WTC11 (cell line): ENCODE measurements around the gene NANP. TPM values are rescaled to one million over a fixed set of nuclear protein-coding genes. Genes with fewer than 3 reads are reported as not detected.

ENCODE experiments used
- ATAC-seq: fragments of 200-7000 bp; cut with Tn5 transposase; 2 replicates; pipeline ENCODE4 v1.10.0; 2021; ENCODE audit warnings: mild to moderate bottlenecking, moderate library complexity
- CTCF ChIA-PET: fragments of 300-600 bp; sonication (Branson Sonifier 250); formaldehyde crosslinking; loops from one replicate; lab custom pipeline; 2021; ENCODE audit warnings: antibody characterized with exemption; lab: Charles Lee
- POLR2A ChIA-PET: fragments of 350-600 bp; sonication (Branson Sonifier 250); formaldehyde crosslinking; loops from one replicate; lab custom pipeline; 2021; ENCODE audit warnings: antibody characterized with exemption; lab: Charles Lee
- DNase-seq: peaks from one replicate; pipeline ENCODE4 v3.0.0; 2021; ENCODE audit warnings: low spot score
- H3K27ac Mint-ChIP-seq: 2 replicates; pipeline ENCODE4 v1.8.0; 2021; ENCODE audit warnings: mixed read lengths
- H3K27me3 Mint-ChIP-seq: 2 replicates; pipeline ENCODE4 v1.8.0; 2021; ENCODE audit warnings: low read depth, mild to moderate bottlenecking, moderate library complexity, mixed read lengths
- H3K36me3 Mint-ChIP-seq: 2 replicates; pipeline ENCODE4 v1.8.0; 2021; ENCODE audit warnings: mixed read lengths
- H3K4me1 Mint-ChIP-seq: 2 replicates; pipeline ENCODE4 v1.8.0; 2022; ENCODE audit warnings: mixed read lengths
- H3K4me3 Mint-ChIP-seq: 2 replicates; pipeline ENCODE4 v1.8.0; 2021; ENCODE audit warnings: mild to moderate bottlenecking, moderate library complexity, mixed read lengths
- H3K9me3 Mint-ChIP-seq: 2 replicates; pipeline ENCODE4 v1.8.0; 2021; ENCODE audit warnings: mixed read lengths
- ARID4B ChIP-seq: sonication (generic); formaldehyde crosslinking; IDR thresholded peaks from 2 replicates; pipeline ENCODE4 v1.8.0; 2023; ENCODE audit warnings: missing genetic modification reagents, mild to moderate bottlenecking, borderline replicate concordance
- ATF6 ChIP-seq: sonication (generic); formaldehyde crosslinking; IDR thresholded peaks from 2 replicates; pipeline ENCODE4 v1.8.1; 2023; ENCODE audit warnings: mild to moderate bottlenecking, missing genetic modification reagents
- ERG ChIP-seq: fragments of 250-450 bp; sonication (Bioruptor Pico); IDR thresholded peaks from 2 replicates; pipeline ENCODE4 v1.8.0; 2021; ENCODE audit warnings: mild to moderate bottlenecking
- IRF1 ChIP-seq: sonication (generic); formaldehyde crosslinking; IDR thresholded peaks from 2 replicates; pipeline ENCODE4 v1.8.0; 2023; ENCODE audit warnings: missing genetic modification reagents
- IRF2 ChIP-seq: sonication (generic); formaldehyde crosslinking; IDR thresholded peaks from 2 replicates; pipeline ENCODE4 v1.8.0; 2022; ENCODE audit warnings: low read depth, missing genetic modification reagents, borderline replicate concordance
- JAZF1 ChIP-seq: fragments of 250-450 bp; sonication (Bioruptor Pico); IDR thresholded peaks from 2 replicates; pipeline ENCODE4 v1.9.0; 2021; ENCODE audit warnings: moderate library complexity, mild to moderate bottlenecking, inconsistent platforms
- MYBL2 ChIP-seq: sonication (generic); formaldehyde crosslinking; IDR thresholded peaks from 2 replicates; pipeline ENCODE4 v1.8.1; 2023; ENCODE audit warnings: mild to moderate bottlenecking, moderate library complexity, missing genetic modification reagents
- PREB ChIP-seq: sonication (generic); formaldehyde crosslinking; IDR thresholded peaks from 2 replicates; pipeline ENCODE4 v1.8.1; 2022; ENCODE audit warnings: mild to moderate bottlenecking, missing genetic modification reagents, moderate library complexity, borderline replicate concordance
- RELA ChIP-seq: sonication (generic); formaldehyde crosslinking; IDR thresholded peaks from 2 replicates; pipeline ENCODE4 v1.8.1; 2022; ENCODE audit warnings: missing genetic modification reagents, mild to moderate bottlenecking, borderline replicate concordance
- ZMAT4 ChIP-seq: fragments of 250-450 bp; sonication (Bioruptor Pico); IDR thresholded peaks from 2 replicates; pipeline ENCODE4 v1.9.0; 2021; ENCODE audit warnings: mild to moderate bottlenecking
- ZNF263 ChIP-seq: sonication (generic); formaldehyde crosslinking; IDR thresholded peaks from 2 replicates; pipeline ENCODE4 v1.8.1; 2022; ENCODE audit warnings: low read depth, mild to moderate bottlenecking, moderate library complexity, missing genetic modification reagents
- ZNF281 ChIP-seq: sonication (generic); formaldehyde crosslinking; IDR thresholded peaks from 2 replicates; pipeline ENCODE4 v1.8.0; 2023; ENCODE audit warnings: mild to moderate bottlenecking, missing genetic modification reagents
- ZNF512 ChIP-seq: sonication (generic); formaldehyde crosslinking; IDR thresholded peaks from 2 replicates; pipeline ENCODE4 v1.8.1; 2022; ENCODE audit warnings: missing genetic modification reagents, borderline replicate concordance
- ZNF532 ChIP-seq: fragments of 250-450 bp; sonication (Bioruptor Pico); IDR thresholded peaks from 2 replicates; pipeline ENCODE4 v1.9.0; 2021; ENCODE audit warnings: mild to moderate bottlenecking, borderline replicate concordance
- ZSCAN18 ChIP-seq: fragments of 250-450 bp; sonication (Bioruptor Pico); IDR thresholded peaks from 2 replicates; pipeline ENCODE4 v2.1.2; 2022; ENCODE audit warnings: mild to moderate bottlenecking, moderate library complexity
- total RNA-seq: library from RNA; stranded (reverse); gene quantifications from 3 replicates; pipeline ENCODE4 v1.2.3, GENCODE V29; 2021

Gene NANP
- total RNA-seq, 1 experiment from 2014 or later, result 4.8 TPM

- Mint-ChIP-seq H3K36me3 (peaks cover 10% of the 10 kb centered on the region), H3K4me3 (no peak overlapping the region)
- POLR2A ChIA-PET, result no interaction called here
- TF ChIP-seq ZMAT4 (CRISPR knock-in tag) (no peak), JAZF1 (CRISPR knock-in tag) (no peak), ATF6 (CRISPR knock-in tag) (no peak), MYBL2 (no peak), IRF2 (CRISPR knock-in tag) (no peak), RELA (CRISPR knock-in tag) (no peak), ERG (CRISPR knock-in tag) (no peak), PREB (no peak), ZNF532 (no peak), ZNF281 (CRISPR knock-in tag) (no peak), ZNF512 (CRISPR knock-in tag) (no peak), ZNF263 (CRISPR knock-in tag) (no peak), IRF1 (CRISPR knock-in tag) (no peak), ARID4B (no peak), ZSCAN18 (no peak)
Observed at GRCh38 chr20:25586877-25587276, 36.9 kb downstream of the NANP start.

More at GRCh38 chr20:25586877-25587276, 36.9 kb downstream of the NANP start:
- ATAC-seq (no peak), DNase-seq (no peak)
- CTCF ChIA-PET, result no interaction called here
- no peaks in the 10 kb centered on the region; the same call in none of the 2 replicates for H3K27me3 Mint-ChIP-seq
- no peaks in the 10 kb centered on the region; the same call in 1 of the 2 replicates for H3K9me3 Mint-ChIP-seq
- H3K4me1 Mint-ChIP-seq, result peaks cover 22% of the 10 kb centered on the region
- no peak overlapping the region for H3K27ac Mint-ChIP-seq
